Astrocyte of the spinal cord (primary cell): Measurements from ENCODE around the gene SEZ6.
"Not testable (repeated sequence)": the region's sequence is repeated elsewhere in the genome, so short reads cannot be mapped to it uniquely, and the experiment has no call there.

Experiments used
- DNase-seq: peaks from one replicate; pipeline ENCODE4 v3.0.0; 2011; ENCODE audit warnings: low read depth, low spot score
- H3K4me3 ChIP-seq: 2 replicates; pipeline ENCODE4 v1.5.1; 2011; ENCODE audit warnings: low read depth, mild to moderate bottlenecking, low read length, moderate library complexity
- in situ Hi-C: cut with HindIII; loops from 2 replicates; pipeline ENCODE4 v1.10.0; 2017; ENCODE audit warnings: low sequenced_read_pairs
- TF ChIP-seq, protein P1 (sequence below): IDR thresholded peaks from 2 replicates; pipeline ENCODE4 v1.5.1; 2012; ENCODE audit warnings: low read depth, mild to moderate bottlenecking, low read length, inconsistent platforms

SEZ6 gene

GRCh38 chr17:28941251-28941650 lies 64.6 kb downstream of the SEZ6 start:
- DNase-seq = no peak
- TF ChIP-seq, protein P1, sequence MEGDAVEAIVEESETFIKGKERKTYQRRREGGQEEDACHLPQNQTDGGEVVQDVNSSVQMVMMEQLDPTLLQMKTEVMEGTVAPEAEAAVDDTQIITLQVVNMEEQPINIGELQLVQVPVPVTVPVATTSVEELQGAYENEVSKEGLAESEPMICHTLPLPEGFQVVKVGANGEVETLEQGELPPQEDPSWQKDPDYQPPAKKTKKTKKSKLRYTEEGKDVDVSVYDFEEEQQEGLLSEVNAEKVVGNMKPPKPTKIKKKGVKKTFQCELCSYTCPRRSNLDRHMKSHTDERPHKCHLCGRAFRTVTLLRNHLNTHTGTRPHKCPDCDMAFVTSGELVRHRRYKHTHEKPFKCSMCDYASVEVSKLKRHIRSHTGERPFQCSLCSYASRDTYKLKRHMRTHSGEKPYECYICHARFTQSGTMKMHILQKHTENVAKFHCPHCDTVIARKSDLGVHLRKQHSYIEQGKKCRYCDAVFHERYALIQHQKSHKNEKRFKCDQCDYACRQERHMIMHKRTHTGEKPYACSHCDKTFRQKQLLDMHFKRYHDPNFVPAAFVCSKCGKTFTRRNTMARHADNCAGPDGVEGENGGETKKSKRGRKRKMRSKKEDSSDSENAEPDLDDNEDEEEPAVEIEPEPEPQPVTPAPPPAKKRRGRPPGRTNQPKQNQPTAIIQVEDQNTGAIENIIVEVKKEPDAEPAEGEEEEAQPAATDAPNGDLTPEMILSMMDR = no peak
- in situ Hi-C loops = no loop called here
- no peak overlapping the region for H3K4me3 ChIP-seq

DNA sequence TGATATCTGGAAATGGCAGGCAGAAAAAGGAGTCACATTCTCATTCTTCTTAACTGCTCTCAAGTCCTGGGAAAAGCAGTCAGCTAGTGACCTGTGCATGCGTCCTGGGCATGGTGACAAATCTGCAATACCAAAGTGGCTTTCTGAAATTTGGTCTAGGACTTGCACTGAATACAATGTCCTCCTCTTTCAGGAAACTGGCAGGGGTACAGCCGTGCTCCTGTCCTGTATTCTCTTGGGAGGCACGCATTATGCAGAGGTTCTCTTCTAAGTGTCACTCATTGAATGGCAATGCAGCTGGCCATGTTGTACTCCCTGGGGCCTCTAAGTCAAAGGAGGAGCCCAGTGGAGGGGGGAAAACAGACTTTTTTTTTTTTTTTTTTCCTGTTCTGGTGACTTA lies 65.2 kb downstream of the SEZ6 start:
- no peak overlapping the region for H3K4me3 ChIP-seq
- DNase-seq = no peak
- in situ Hi-C loops = no loop called here
- TF ChIP-seq, protein P1 = no peak

- H3K4me3 ChIP-seq = no peak overlapping the region
- in situ Hi-C loops = no loop called here
- no peak for DNase-seq
- TF ChIP-seq, protein P1 = no peak
Measured at GRCh38 chr17:28940142-28940541, 65.7 kb downstream of the SEZ6 start.

DNA sequence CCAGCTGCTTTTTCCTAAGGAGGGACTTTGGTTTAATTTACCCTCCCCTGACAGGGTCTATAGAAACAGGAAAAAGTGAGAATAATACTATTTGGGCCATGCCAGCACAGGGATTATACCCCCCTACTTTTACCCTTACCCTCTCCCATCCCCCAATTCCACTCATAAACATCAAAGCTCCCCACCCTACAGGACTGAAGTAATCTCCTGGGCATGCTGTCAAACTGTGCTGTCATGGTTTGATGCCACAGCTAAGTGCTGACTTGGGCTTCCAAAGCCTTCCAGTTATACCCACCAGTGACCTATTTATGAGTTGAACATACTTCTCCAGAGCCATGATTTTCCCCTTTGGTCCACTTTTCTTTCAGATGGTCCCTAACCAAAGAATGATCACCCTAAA lies 67.3 kb downstream of the SEZ6 start:
- DNase-seq = no peak
- in situ Hi-C loops = no loop called here
- no peak overlapping the region for H3K4me3 ChIP-seq
- TF ChIP-seq, protein P1 = no peak

GRCh38 chr17:28937044-28937729 lies 68.6 kb downstream of the SEZ6 start:
- in situ Hi-C loops = no loop called here
- no peak for DNase-seq
- no peak overlapping the region for H3K4me3 ChIP-seq
- TF ChIP-seq, protein P1 = no peak

- no peak overlapping the region for H3K4me3 ChIP-seq
- no peak for DNase-seq
- in situ Hi-C loops = no loop called here
- TF ChIP-seq, protein P1 = no peak
Measured at GRCh38 chr17:28935744-28936460, 69.9 kb downstream of the SEZ6 start.

DNA sequence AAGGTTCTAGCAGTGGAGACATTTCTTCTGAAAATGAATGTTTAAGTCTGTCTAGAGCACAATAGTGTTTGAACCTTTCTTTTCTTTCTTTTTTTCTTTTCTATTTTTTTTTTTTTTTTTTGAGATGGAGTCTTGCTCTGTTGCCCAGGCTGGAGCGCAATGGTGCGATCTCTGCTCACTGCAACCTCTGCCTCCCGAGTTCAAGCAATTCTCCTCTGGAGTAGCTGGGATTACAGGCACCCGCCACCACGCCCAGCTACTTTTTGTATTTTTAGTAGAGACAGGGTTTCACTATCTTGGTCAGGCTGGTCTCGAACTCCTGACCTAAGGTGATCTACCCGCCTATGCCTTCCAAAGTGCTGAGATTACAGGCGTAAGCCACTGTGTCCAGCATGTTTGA lies 71.3 kb downstream of the SEZ6 start:
- H3K4me3 ChIP-seq, DNase-seq, in situ Hi-C loops: not testable (repeated sequence)
